IMR-90 (cell line): ENCODE measurements around the gene TCN1.

Experiments used
- BHLHE40 ChIP-seq: fragments of 150-350 bp; IDR thresholded peaks from 2 replicates; pipeline ENCODE4 v1.6.1; 2016; ENCODE audit warnings: mild to moderate bottlenecking, low read depth, low read length
- CHD1 ChIP-seq: IDR thresholded peaks from 2 replicates; pipeline ENCODE4 v1.6.1; 2012; ENCODE audit warnings: low read depth, low read length, improper control_type of control experiment
- FOS ChIP-seq: fragments of 150-350 bp; IDR thresholded peaks from 2 replicates; pipeline ENCODE4 v1.6.1; 2016; ENCODE audit warnings: low read depth, low read length
- MAFK ChIP-seq: IDR thresholded peaks from 2 replicates; pipeline ENCODE4 v1.6.1; 2012; ENCODE audit warnings: low read depth, low read length, improper control_type of control experiment
- POLR2A ChIP-seq: IDR thresholded peaks from 2 replicates; pipeline ENCODE4 v1.6.1; 2012; ENCODE audit warnings: mild to moderate bottlenecking, low read depth, low read length
- RAD21 ChIP-seq: IDR thresholded peaks from 2 replicates; pipeline ENCODE4 v1.6.1; 2012; ENCODE audit warnings: low read length, improper control_type of control experiment
- RCOR1 ChIP-seq: IDR thresholded peaks from 2 replicates; pipeline ENCODE4 v1.6.1; 2012; ENCODE audit warnings: mild to moderate bottlenecking, low read length, improper control_type of control experiment; ENCODE audit not compliant: insufficient replicate concordance
- RFX5 ChIP-seq: IDR thresholded peaks from 2 replicates; pipeline ENCODE4 v1.8.0; 2012; ENCODE audit warnings: low read depth, mild to moderate bottlenecking, low read length, moderate library complexity
- SMC3 ChIP-seq: fragments of 150-350 bp; IDR thresholded peaks from 2 replicates; pipeline ENCODE4 v1.6.1; 2016; ENCODE audit warnings: low read depth, mild to moderate bottlenecking, antibody characterized with exemption, low read length, moderate library complexity
- USF2 ChIP-seq: fragments of 150-350 bp; IDR thresholded peaks from 2 replicates; pipeline ENCODE4 v1.6.1; 2017; ENCODE audit warnings: mild to moderate bottlenecking, antibody characterized with exemption, low read length, low read depth
- TF ChIP-seq, protein P1 (sequence below): conservative IDR thresholded peaks from 2 replicates; pipeline ENCODE4 v1.5.1; 2012; ENCODE audit warnings: mild to moderate bottlenecking, low read depth, low read length, improper control_type of control experiment
- TF ChIP-seq, protein P2 (sequence below): fragments of 150-350 bp; IDR thresholded peaks from 2 replicates; pipeline ENCODE4 v1.6.1; 2016; ENCODE audit warnings: low read depth, mild to moderate bottlenecking, low read length, moderate library complexity, borderline replicate concordance

DNA sequence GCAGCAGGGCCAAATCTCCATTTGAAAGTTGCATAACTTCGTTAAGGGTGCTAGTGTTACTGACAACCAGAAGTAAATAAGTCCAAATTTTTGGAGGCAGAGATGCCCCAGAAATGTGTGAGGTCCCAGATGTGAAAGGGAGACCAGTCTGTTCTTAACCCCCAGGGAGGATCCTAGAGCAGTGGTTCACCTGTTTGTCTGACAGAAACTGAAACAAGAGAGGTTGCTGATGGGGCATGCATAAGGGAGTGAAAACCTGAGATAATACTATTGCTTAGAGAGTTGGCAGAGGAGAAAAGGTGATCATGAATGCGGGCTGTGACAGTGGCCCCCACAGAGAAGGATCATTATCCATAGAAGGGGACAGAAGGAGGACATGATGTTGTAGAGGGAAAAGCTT, 24.8 kb downstream of the TCN1 start:
- no peak for TF ChIP-seq BHLHE40
- TF ChIP-seq, protein P1, sequence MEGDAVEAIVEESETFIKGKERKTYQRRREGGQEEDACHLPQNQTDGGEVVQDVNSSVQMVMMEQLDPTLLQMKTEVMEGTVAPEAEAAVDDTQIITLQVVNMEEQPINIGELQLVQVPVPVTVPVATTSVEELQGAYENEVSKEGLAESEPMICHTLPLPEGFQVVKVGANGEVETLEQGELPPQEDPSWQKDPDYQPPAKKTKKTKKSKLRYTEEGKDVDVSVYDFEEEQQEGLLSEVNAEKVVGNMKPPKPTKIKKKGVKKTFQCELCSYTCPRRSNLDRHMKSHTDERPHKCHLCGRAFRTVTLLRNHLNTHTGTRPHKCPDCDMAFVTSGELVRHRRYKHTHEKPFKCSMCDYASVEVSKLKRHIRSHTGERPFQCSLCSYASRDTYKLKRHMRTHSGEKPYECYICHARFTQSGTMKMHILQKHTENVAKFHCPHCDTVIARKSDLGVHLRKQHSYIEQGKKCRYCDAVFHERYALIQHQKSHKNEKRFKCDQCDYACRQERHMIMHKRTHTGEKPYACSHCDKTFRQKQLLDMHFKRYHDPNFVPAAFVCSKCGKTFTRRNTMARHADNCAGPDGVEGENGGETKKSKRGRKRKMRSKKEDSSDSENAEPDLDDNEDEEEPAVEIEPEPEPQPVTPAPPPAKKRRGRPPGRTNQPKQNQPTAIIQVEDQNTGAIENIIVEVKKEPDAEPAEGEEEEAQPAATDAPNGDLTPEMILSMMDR = no peak
- no peak for TF ChIP-seq POLR2A
- TF ChIP-seq USF2 = no peak
- TF ChIP-seq FOS = no peak
- TF ChIP-seq RCOR1 = no peak
- no peak for TF ChIP-seq CHD1
- TF ChIP-seq SMC3 = no peak
- TF ChIP-seq MAFK = no peak
- TF ChIP-seq RAD21 = no peak
- TF ChIP-seq, protein P2, sequence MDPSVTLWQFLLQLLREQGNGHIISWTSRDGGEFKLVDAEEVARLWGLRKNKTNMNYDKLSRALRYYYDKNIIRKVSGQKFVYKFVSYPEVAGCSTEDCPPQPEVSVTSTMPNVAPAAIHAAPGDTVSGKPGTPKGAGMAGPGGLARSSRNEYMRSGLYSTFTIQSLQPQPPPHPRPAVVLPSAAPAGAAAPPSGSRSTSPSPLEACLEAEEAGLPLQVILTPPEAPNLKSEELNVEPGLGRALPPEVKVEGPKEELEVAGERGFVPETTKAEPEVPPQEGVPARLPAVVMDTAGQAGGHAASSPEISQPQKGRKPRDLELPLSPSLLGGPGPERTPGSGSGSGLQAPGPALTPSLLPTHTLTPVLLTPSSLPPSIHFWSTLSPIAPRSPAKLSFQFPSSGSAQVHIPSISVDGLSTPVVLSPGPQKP = no peak
- no peak for TF ChIP-seq RFX5
